Esophagus muscularis mucosa (tissue), 3 donors: Measurements from ENCODE around the gene IL1RL2.

ENCODE experiments used
- POLR2A ChIP-seq: fragments of 450-650 bp; IDR thresholded peaks from one replicate; pipeline ENCODE4 v1.6.1; 2017; ENCODE audit warnings: antibody characterized with exemption, moderate library complexity, mild to moderate bottlenecking, low read depth
- POLR2AphosphoS5 ChIP-seq, 2 donors: sonication (generic); formaldehyde crosslinking; IDR thresholded peaks; one replicate each; pipeline ENCODE4 v1.6.1; 2017; ENCODE audit warnings: antibody characterized with exemption in 2 of 2
- TF ChIP-seq, protein P1 (sequence below), 3 experiments: fragments of 200-600 bp in 2 of 3; fragments of 450-650 bp in 1 of 3; sonication (generic) in 2 of 3; IDR thresholded peaks; one replicate each; pipeline ENCODE4 v1.5.1; 2017 to 2019; ENCODE audit warnings: antibody characterized with exemption in 3 of 3, mild to moderate bottlenecking in 2 of 3, moderate library complexity in 1 of 3

DNA sequence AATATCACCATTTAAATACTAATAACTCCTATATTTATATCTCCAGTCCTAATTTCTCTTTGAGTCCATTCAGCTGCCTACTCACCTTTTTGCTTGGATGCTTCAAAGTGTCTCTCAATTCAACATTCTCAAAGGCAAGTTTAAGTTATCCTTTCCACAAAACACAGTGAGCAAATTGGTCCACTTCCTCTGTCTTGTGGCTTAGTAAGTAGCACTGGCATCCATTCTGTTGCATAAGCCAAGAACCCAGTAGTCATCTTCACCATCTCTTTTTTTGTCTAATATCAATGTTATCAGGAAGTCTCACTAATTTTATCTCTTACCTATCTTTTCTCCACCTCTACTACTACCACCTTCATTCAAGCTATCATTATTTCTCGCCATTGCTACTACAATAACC lies 97.2 kb downstream of the IL1RL2 start:
- TF ChIP-seq, protein P1, sequence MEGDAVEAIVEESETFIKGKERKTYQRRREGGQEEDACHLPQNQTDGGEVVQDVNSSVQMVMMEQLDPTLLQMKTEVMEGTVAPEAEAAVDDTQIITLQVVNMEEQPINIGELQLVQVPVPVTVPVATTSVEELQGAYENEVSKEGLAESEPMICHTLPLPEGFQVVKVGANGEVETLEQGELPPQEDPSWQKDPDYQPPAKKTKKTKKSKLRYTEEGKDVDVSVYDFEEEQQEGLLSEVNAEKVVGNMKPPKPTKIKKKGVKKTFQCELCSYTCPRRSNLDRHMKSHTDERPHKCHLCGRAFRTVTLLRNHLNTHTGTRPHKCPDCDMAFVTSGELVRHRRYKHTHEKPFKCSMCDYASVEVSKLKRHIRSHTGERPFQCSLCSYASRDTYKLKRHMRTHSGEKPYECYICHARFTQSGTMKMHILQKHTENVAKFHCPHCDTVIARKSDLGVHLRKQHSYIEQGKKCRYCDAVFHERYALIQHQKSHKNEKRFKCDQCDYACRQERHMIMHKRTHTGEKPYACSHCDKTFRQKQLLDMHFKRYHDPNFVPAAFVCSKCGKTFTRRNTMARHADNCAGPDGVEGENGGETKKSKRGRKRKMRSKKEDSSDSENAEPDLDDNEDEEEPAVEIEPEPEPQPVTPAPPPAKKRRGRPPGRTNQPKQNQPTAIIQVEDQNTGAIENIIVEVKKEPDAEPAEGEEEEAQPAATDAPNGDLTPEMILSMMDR (IDR thresholded peaks at IDR 0.05) = no peak
- TF ChIP-seq POLR2A = no peak
- no peak for TF ChIP-seq POLR2AphosphoS5 (IDR thresholded peaks at IDR 0.05)
